Endodermal cell (in vitro differentiated cells): ENCODE results near the gene MPDZ. TPM values are rescaled to one million over a fixed set of nuclear protein-coding genes. Genes with fewer than 3 reads are reported as not detected.

ENCODE experiments used
- DNase-seq: peaks from one replicate; pipeline ENCODE4 v3.0.0-alpha.2; 2017
- H3K27ac ChIP-seq: 2 replicates; pipeline ENCODE4 v1.5.1; 2013; ENCODE audit warnings: mild to moderate bottlenecking, low read depth, low read length, moderate library complexity
- H3K27me3 ChIP-seq: 2 replicates; pipeline ENCODE4 v1.6.1; 2013; ENCODE audit warnings: mild to moderate bottlenecking, low read length, moderate library complexity; ENCODE audit not compliant: insufficient read depth, control insufficient read depth, poor library complexity, severe bottlenecking
- H3K36me3 ChIP-seq: 2 replicates; pipeline ENCODE4 v1.7.0; 2013; ENCODE audit warnings: mild to moderate bottlenecking, low read length, moderate library complexity; ENCODE audit not compliant: control insufficient read depth, insufficient read depth
- H3K4me1 ChIP-seq: one replicate; pipeline ENCODE4 v1.7.0; 2013; ENCODE audit warnings: low read length; ENCODE audit not compliant: control insufficient read depth, insufficient read depth
- H3K4me3 ChIP-seq: 2 replicates; pipeline ENCODE4 v1.5.1; 2013; ENCODE audit warnings: mild to moderate bottlenecking, low read length, moderate library complexity
- H3K9ac ChIP-seq: 2 replicates; pipeline ENCODE4 v1.6.1; 2013; ENCODE audit warnings: mild to moderate bottlenecking, low read length, moderate library complexity; ENCODE audit not compliant: poor library complexity, severe bottlenecking; ENCODE audit errors: extremely low read depth
- H3K9me3 ChIP-seq: 2 replicates; pipeline ENCODE4 v1.6.1; 2013; ENCODE audit warnings: mild to moderate bottlenecking, low read length, moderate library complexity; ENCODE audit not compliant: control insufficient read depth
- H3K27ac Mint-ChIP-seq: 2 replicates; pipeline ENCODE4 v1.8.0; 2020; ENCODE audit warnings: mixed read lengths
- H3K27me3 Mint-ChIP-seq: 2 replicates; pipeline ENCODE4 v1.8.0; 2021; ENCODE audit warnings: mild to moderate bottlenecking, mixed read lengths; ENCODE audit not compliant: insufficient read depth
- H3K36me3 Mint-ChIP-seq: 2 replicates; pipeline ENCODE4 v1.8.0; 2020; ENCODE audit warnings: low read depth, mixed read lengths
- H3K4me1 Mint-ChIP-seq: 2 replicates; pipeline ENCODE4 v1.8.0; 2020; ENCODE audit warnings: mixed read lengths
- H3K4me3 Mint-ChIP-seq: 2 replicates; pipeline ENCODE4 v1.8.0; 2020; ENCODE audit warnings: mild to moderate bottlenecking, moderate library complexity, mixed read lengths
- H3K9me3 Mint-ChIP-seq: 2 replicates; pipeline ENCODE4 v1.8.0; 2020; ENCODE audit warnings: mild to moderate bottlenecking, mixed read lengths
- WGBS, 2 experiments: methylation state at CpG; one replicate each; pipeline versions ENCODE4 v1.1.5 to v1.1.7; 2013; ENCODE audit warnings: missing lambda C conversion rate in 2 of 2, mixed read lengths in 1 of 2; ENCODE audit not compliant: insufficient coverage in 1 of 2, insufficient read length in 1 of 2; 5-methylcytosine and 5-hydroxymethylcytosine counted together
- total RNA-seq, 2 donors: library from RNA; stranded (reverse); fragmentation: NEBNext Ultra II Directional in 1 of 2; extraction: Animal tissue kit (Norgen Biotek cat#: 25700) in 1 of 2; gene quantifications; 2 replicates in 1 of 2; 3 replicates in 1 of 2; pipeline ENCODE4 v1.2.1, GENCODE V29; 2021
- TF ChIP-seq, protein P1 (sequence below): fragments of 200-600 bp; sonication (generic); conservative IDR thresholded peaks from 2 replicates; pipeline ENCODE4 v1.5.0; 2021; ENCODE audit warnings: antibody characterized with exemption, mild to moderate bottlenecking

Gene MPDZ
- total RNA-seq, 2 donors from 2014 or later, result 38.0 to 44.0 TPM

- H3K4me1 ChIP-seq, result no peaks in the 10 kb centered on the region
- H3K9me3 ChIP-seq, result no peaks in the 10 kb centered on the region
- H3K9ac ChIP-seq, result no peak overlapping the region
- no peak overlapping the region for H3K4me3 Mint-ChIP-seq
- peaks cover 21% of the 10 kb centered on the region for H3K36me3 Mint-ChIP-seq
- TF ChIP-seq, protein P1, sequence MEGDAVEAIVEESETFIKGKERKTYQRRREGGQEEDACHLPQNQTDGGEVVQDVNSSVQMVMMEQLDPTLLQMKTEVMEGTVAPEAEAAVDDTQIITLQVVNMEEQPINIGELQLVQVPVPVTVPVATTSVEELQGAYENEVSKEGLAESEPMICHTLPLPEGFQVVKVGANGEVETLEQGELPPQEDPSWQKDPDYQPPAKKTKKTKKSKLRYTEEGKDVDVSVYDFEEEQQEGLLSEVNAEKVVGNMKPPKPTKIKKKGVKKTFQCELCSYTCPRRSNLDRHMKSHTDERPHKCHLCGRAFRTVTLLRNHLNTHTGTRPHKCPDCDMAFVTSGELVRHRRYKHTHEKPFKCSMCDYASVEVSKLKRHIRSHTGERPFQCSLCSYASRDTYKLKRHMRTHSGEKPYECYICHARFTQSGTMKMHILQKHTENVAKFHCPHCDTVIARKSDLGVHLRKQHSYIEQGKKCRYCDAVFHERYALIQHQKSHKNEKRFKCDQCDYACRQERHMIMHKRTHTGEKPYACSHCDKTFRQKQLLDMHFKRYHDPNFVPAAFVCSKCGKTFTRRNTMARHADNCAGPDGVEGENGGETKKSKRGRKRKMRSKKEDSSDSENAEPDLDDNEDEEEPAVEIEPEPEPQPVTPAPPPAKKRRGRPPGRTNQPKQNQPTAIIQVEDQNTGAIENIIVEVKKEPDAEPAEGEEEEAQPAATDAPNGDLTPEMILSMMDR, result no peak
- H3K27me3 Mint-ChIP-seq, result no peaks in the 10 kb centered on the region
- H3K27ac ChIP-seq, result no peak overlapping the region
- H3K27ac Mint-ChIP-seq, result no peak overlapping the region
- no peaks in the 10 kb centered on the region for H3K9me3 Mint-ChIP-seq
- no peak overlapping the region for H3K4me3 ChIP-seq
- no peaks in the 10 kb centered on the region for H3K27me3 ChIP-seq
- peaks cover 4% of the 10 kb centered on the region for H3K4me1 Mint-ChIP-seq
- H3K36me3 ChIP-seq, result peaks cover 13% of the 10 kb centered on the region
- no peak for DNase-seq
- 96 to 100% methylated on average over 2 of the region's 2 CpGs for WGBS, 2 experiments
These were observed 103.8 kb downstream of the MPDZ start for GRCh38 chr9:13175732-13176131.

GRCh38 chr9:13174906-13175639 lies 104.4 kb downstream of the MPDZ start:
- DNase-seq, result no peak
- Mint-ChIP-seq H3K27ac (no peak overlapping the region), H3K4me1 (peaks cover 4% of the 10 kb centered on the region), H3K4me3 (no peak overlapping the region), H3K36me3 (peaks cover 21% of the 10 kb centered on the region), H3K9me3 (no peaks in the 10 kb centered on the region), H3K27me3 (no peaks in the 10 kb centered on the region)
- TF ChIP-seq, protein P1, result no peak
- 96% methylated on average over 2 of the region's 2 CpGs; no CpG with 5 or more reads in 1 of the 2 experiments for WGBS, 2 experiments
- H3K4me3 ChIP-seq, result no peak overlapping the region
- H3K9ac ChIP-seq, result no peak overlapping the region
- no peaks in the 10 kb centered on the region for H3K9me3 ChIP-seq
- H3K27ac ChIP-seq, result no peak overlapping the region
- no peaks in the 10 kb centered on the region for H3K27me3 ChIP-seq
- H3K4me1 ChIP-seq, result no peaks in the 10 kb centered on the region
- peaks cover 11% of the 10 kb centered on the region for H3K36me3 ChIP-seq

- H3K4me3 Mint-ChIP-seq, result no peak overlapping the region
- no peaks in the 10 kb centered on the region for H3K9me3 ChIP-seq
- H3K27ac ChIP-seq, result no peak overlapping the region
- no peaks in the 10 kb centered on the region for H3K9me3 Mint-ChIP-seq
- no peaks in the 10 kb centered on the region for H3K27me3 ChIP-seq
- peaks cover 21% of the 10 kb centered on the region for H3K36me3 Mint-ChIP-seq
- H3K27me3 Mint-ChIP-seq, result no peaks in the 10 kb centered on the region
- TF ChIP-seq, protein P1, result no peak
- H3K27ac Mint-ChIP-seq, result no peak overlapping the region
- DNase-seq, result no peak
- H3K4me1 Mint-ChIP-seq, result peaks cover 4% of the 10 kb centered on the region
- WGBS, 2 experiments, result 90 to 99% methylated on average over 3 to 4 of the region's 4 CpGs
- no peak overlapping the region for H3K4me3 ChIP-seq
- no peak overlapping the region for H3K9ac ChIP-seq
- H3K4me1 ChIP-seq, result no peaks in the 10 kb centered on the region
- peaks cover 11% of the 10 kb centered on the region for H3K36me3 ChIP-seq
These were observed 105.9 kb downstream of the MPDZ start for GRCh38 chr9:13173553-13173952.
